ENCODE data around the gene ANKRD1. TPM values are rescaled to one million over a fixed set of nuclear protein-coding genes. Genes with fewer than 3 reads are reported as not detected.
"Not testable (repeated sequence)": the region's sequence is repeated elsewhere in the genome, so short reads cannot be mapped to it uniquely, and the experiment has no call there.

ANKRD1 gene
- total RNA-seq, 1 experiment from 2014 or later, result 75.7 TPM

DNA sequence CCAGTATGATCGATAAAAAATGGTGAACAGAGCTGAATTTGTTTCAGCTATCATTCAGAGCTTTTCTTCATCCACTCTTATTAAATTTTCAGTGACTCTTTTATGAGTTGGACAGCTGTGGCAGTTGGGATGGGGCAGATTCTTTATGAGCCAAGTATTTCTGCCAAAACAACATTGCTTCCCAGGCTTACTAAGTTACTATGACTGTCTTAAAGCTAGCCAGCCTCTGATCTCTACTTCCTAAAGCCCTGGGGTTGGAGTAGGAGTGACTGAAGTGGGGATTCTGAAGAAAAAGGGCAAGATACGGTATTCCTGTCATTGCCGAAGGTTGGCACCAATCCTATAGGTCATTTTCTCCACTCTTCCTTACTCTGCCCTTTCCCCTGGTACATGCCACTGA lies 36.5 kb downstream of the ANKRD1 start:
- BruUV-seq (replicated peaks), result no TSS peak
- peaks cover 46% of the 10 kb centered on the region for H3K36me3 Mint-ChIP-seq (ENCODE audit: insufficient read depth, unreplicated experiment)
- no peaks in the 10 kb centered on the region for H3K4me1 ChIP-seq
- H3K27me3 Mint-ChIP-seq (ENCODE audit: insufficient read depth, unreplicated experiment), result no peaks in the 10 kb centered on the region
- H3K27me3 ChIP-seq (replicated peaks; ENCODE audit: control insufficient read depth, insufficient read depth, low read length), result no peaks in the 10 kb centered on the region
- TF ChIP-seq CTCF (IDR thresholded peaks at IDR 0.05; ENCODE audit: insufficient read depth in 1 of 2, low read depth in 1 of 2, low read length in 1 of 2, severe bottlenecking in 1 of 2, unreplicated experiment in 1 of 2), result no peak
- no peaks in the 10 kb centered on the region for H3K9me3 Mint-ChIP-seq (ENCODE audit: unreplicated experiment)
- H3K9me3 ChIP-seq, result no peaks in the 10 kb centered on the region
- no peak for DNase-seq
- no peaks in the 10 kb centered on the region for H3K4me1 Mint-ChIP-seq (ENCODE audit: low read depth, unreplicated experiment)
- POLR2A ChIA-PET, result interaction anchor here (0.6 kb wide), 1 partner anchor 489 kb away, joined by 3 read pairs; no protein-coding TSS in a partner anchor
- H3K36me3 ChIP-seq (ENCODE audit: control insufficient read depth, insufficient read depth, low read length), result no peaks in the 10 kb centered on the region; the same call in 1 of the 2 replicates
- no peak overlapping the region for H3K4me3 ChIP-seq (ENCODE audit: low read depth, low read length)
- no peak overlapping the region for H3K27ac Mint-ChIP-seq (ENCODE audit: unreplicated experiment)
- intact Hi-C loops (cut with micrococcal nuclease; ENCODE audit: unreplicated experiment), result no loop called here
- CTCF ChIA-PET, result no interaction called here
- H3K4me3 Mint-ChIP-seq (ENCODE audit: unreplicated experiment), result no peak overlapping the region

DNA sequence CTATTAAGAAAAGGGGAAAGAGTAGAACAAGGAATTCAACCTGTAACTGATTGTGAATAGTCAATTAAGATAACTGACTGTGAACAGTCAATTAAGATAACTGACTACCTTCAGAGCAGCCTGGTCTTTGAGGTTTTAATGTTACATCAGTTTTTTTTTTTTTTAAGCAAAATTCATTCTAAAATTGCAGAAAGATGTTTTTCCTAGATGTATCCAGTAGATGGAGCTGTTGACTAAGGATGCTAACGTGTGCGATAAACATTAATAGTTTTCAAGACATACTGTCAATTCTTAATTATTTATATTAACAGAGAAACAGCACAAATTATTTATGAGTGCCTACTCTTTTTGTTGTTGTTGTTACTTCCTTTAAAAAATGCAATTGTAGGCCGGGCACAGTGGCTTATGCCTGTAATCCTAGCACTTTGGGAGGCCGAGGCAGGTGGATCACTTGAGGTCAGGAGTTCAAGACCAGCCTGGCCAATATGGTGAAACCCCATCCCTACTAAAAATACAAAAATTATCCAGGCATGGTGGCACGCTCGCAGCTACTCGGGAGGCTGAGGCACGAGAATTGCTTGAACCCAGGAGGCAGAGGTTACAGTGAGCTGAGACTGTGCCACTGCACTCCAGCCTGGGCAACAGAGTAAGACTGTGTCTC lies 40.7 kb downstream of the ANKRD1 start:
- H3K9me3 Mint-ChIP-seq (ENCODE audit: unreplicated experiment); H3K4me1 Mint-ChIP-seq (ENCODE audit: low read depth, unreplicated experiment); H3K9me3 ChIP-seq; BruUV-seq (replicated peaks); H3K4me3 Mint-ChIP-seq (ENCODE audit: unreplicated experiment); H3K27me3 Mint-ChIP-seq (ENCODE audit: insufficient read depth, unreplicated experiment); H3K27ac Mint-ChIP-seq (ENCODE audit: unreplicated experiment); H3K4me1 ChIP-seq; H3K36me3 ChIP-seq (ENCODE audit: control insufficient read depth, insufficient read depth, low read length); H3K4me3 ChIP-seq (ENCODE audit: low read depth, low read length); H3K27me3 ChIP-seq (replicated peaks; ENCODE audit: control insufficient read depth, insufficient read depth, low read length): not testable (repeated sequence)
- CTCF ChIA-PET, result interaction anchor here (0.6 to 1.4 kb wide), 4 partner anchors 9 to 220 kb away, joined by 3 to 4 read pairs (median 4); partner anchors contain the start of gene RPP30
- intact Hi-C loops (cut with micrococcal nuclease; ENCODE audit: unreplicated experiment), result loop anchor here (1.0 kb wide), 2 partner anchors 90 to 371 kb away; no protein-coding TSS in a partner anchor
- peak in 1 of 2 experiments; percentile 19 for DNase-seq
- POLR2A ChIA-PET, result interaction anchor here (0.6 kb wide), 3 partner anchors 9 to 102 kb away, joined by 3 to 4 read pairs (median 3); partner anchors contain the start of gene RPP30
- H3K36me3 Mint-ChIP-seq (ENCODE audit: insufficient read depth, unreplicated experiment), result peaks cover 21% of the 10 kb centered on the region
- peak; percentile 56 to 60 for TF ChIP-seq CTCF (IDR thresholded peaks at IDR 0.05; ENCODE audit: insufficient read depth in 1 of 2, low read depth in 1 of 2, low read length in 1 of 2, severe bottlenecking in 1 of 2, unreplicated experiment in 1 of 2)

- Histone ChIP-seq H3K4me1 (no peaks in the 10 kb centered on the region), H3K36me3 (ENCODE audit: control insufficient read depth, insufficient read depth, low read length) (peaks cover 3% of the 10 kb centered on the region; the same call in 1 of the 2 replicates), H3K9me3 (no peaks in the 10 kb centered on the region), H3K27me3 (replicated peaks; ENCODE audit: control insufficient read depth, insufficient read depth, low read length) (no peaks in the 10 kb centered on the region), H3K4me3 (ENCODE audit: low read depth, low read length) (no peak overlapping the region)
- H3K9me3 Mint-ChIP-seq (ENCODE audit: unreplicated experiment), result no peaks in the 10 kb centered on the region
- no peak for TF ChIP-seq CTCF (IDR thresholded peaks at IDR 0.05; ENCODE audit: insufficient read depth in 1 of 2, low read depth in 1 of 2, low read length in 1 of 2, severe bottlenecking in 1 of 2, unreplicated experiment in 1 of 2)
- H3K36me3 Mint-ChIP-seq (ENCODE audit: insufficient read depth, unreplicated experiment), result peaks cover 20% of the 10 kb centered on the region
- ChIA-PET POLR2A (no interaction called here), CTCF (interaction anchor here (0.7 kb wide), 1 partner anchor 34 kb away, joined by 3 read pairs; no protein-coding TSS in a partner anchor)
- DNase-seq, result no peak
- no peak overlapping the region for H3K27ac Mint-ChIP-seq (ENCODE audit: unreplicated experiment)
- no TSS peak for BruUV-seq (replicated peaks)
- peaks cover 4% of the 10 kb centered on the region for H3K4me1 Mint-ChIP-seq (ENCODE audit: low read depth, unreplicated experiment)
- no peaks in the 10 kb centered on the region for H3K27me3 Mint-ChIP-seq (ENCODE audit: insufficient read depth, unreplicated experiment)
- intact Hi-C loops (cut with micrococcal nuclease; ENCODE audit: unreplicated experiment), result loop anchor here (10.0 kb wide), 1 partner anchor 346 kb away; the partner anchor contains the start of gene PCGF5
- no peak overlapping the region for H3K4me3 Mint-ChIP-seq (ENCODE audit: unreplicated experiment)
These were observed 41.8 kb downstream of the ANKRD1 start for GRCh38 chr10:90879062-90879461.
